B cell (primary cell): ENCODE results near the gene ARHGAP32.

Experiments
- EZH2 ChIP-seq: IDR thresholded peaks from 2 replicates; pipeline ENCODE4 v1.6.1; 2012; ENCODE audit warnings: borderline replicate concordance, low read depth, mild to moderate bottlenecking, moderate library complexity, low read length; ENCODE audit not compliant: insufficient read depth, poor library complexity, severe bottlenecking
- TF ChIP-seq, protein P1 (sequence below): fragments of 200-600 bp; IDR thresholded peaks from one replicate; pipeline ENCODE4 v1.8.0; 2022; ENCODE audit warnings: antibody characterized with exemption, mild to moderate bottlenecking

DNA sequence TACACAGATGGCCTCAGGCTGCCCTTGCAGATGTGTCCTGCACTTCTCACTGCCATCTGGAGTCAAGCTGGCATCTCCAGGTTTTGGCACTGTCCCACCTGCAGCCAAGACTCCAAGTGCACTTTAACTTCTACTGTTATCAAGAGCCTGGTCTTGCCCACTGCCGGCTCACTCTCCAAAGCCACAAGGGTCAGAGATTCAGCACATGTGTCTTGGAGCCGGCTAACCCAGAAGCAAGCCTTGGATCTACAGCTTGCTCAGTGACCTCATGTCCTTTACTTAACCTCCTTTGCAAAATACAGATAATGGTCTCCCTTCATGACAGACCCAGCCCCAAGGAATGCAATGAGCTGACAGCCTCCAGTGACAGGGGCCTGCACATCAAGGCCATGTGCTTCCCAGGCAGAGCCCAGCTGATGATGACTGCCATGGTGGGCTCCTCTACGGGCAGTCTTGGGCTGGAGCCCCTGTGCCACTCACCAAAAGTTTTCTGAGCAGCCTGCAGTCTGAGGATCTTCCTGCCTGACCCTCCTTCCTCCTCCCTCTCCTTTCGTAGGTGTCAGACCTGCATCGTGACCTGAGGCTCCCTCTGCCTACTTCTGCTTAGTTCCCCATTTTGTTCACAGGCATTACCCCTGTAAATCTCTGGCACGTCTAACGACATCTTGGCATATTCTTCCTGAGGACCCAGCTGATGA, 258.5 kb downstream of the ARHGAP32 start:
- TF ChIP-seq, protein P1, sequence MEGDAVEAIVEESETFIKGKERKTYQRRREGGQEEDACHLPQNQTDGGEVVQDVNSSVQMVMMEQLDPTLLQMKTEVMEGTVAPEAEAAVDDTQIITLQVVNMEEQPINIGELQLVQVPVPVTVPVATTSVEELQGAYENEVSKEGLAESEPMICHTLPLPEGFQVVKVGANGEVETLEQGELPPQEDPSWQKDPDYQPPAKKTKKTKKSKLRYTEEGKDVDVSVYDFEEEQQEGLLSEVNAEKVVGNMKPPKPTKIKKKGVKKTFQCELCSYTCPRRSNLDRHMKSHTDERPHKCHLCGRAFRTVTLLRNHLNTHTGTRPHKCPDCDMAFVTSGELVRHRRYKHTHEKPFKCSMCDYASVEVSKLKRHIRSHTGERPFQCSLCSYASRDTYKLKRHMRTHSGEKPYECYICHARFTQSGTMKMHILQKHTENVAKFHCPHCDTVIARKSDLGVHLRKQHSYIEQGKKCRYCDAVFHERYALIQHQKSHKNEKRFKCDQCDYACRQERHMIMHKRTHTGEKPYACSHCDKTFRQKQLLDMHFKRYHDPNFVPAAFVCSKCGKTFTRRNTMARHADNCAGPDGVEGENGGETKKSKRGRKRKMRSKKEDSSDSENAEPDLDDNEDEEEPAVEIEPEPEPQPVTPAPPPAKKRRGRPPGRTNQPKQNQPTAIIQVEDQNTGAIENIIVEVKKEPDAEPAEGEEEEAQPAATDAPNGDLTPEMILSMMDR = no peak
- TF ChIP-seq EZH2 = no peak
